Endothelial cell of umbilical vein (primary cell): ENCODE results near the gene RNF217. TPM values are rescaled to one million over a fixed set of nuclear protein-coding genes. Genes with fewer than 3 reads are reported as not detected.

Source experiments
- BruUV-seq: library from RNA; stranded (reverse); fragments of 400-500 nt; replicated peaks from 2 replicates; lab custom pipeline; 2021; lab: Mats Ljungman, UMichigan
- CTCF ChIA-PET: fragments of 300-600, 350-600 bp; sonication (Branson Sonifier 250); formaldehyde crosslinking; loops from one replicate; lab custom pipeline; 2021; ENCODE audit warnings: antibody characterized with exemption, inconsistent platforms; lab: Charles Lee
- POLR2A ChIA-PET: fragments of 300-600, 350-600 bp; sonication (Branson Sonifier 250); formaldehyde crosslinking; loops from one replicate; lab custom pipeline; 2021; ENCODE audit warnings: antibody characterized with exemption, inconsistent platforms; lab: Charles Lee
- DNase-seq: peaks from one replicate; pipeline ENCODE4 v3.0.0-alpha.2; 2011; ENCODE audit warnings: low read depth, low spot score
- FAIRE-seq: peaks from 2 replicates; lab custom pipeline; 2011; peaks lifted over from hg19 to GRCh38; lab: Jason Lieb, UNC
- H2AFZ ChIP-seq: 2 replicates; pipeline ENCODE4 v1.6.0; 2012; ENCODE audit warnings: low read depth, low read length, control low read depth, inconsistent platforms
- H3K27ac ChIP-seq: 2 replicates; pipeline ENCODE4 v1.5.1; 2011; ENCODE audit warnings: low read depth, mild to moderate bottlenecking, control low read depth, low read length, moderate library complexity; ENCODE audit not compliant: insufficient read depth
- H3K27me3 ChIP-seq, 2 experiments: 2 replicates each; pipeline versions ENCODE4 v1.6.0 to v1.6.1; 2011; ENCODE audit warnings: low read length in 2 of 2, mixed read lengths in 1 of 2; ENCODE audit not compliant: control insufficient read depth in 2 of 2, insufficient read depth in 2 of 2
- H3K36me3 ChIP-seq, 2 experiments: 2 replicates in 1 of 2; 3 replicates in 1 of 2; pipeline ENCODE4 v1.5.1; 2011; ENCODE audit warnings: low read length in 2 of 2, mild to moderate bottlenecking in 1 of 2, moderate library complexity in 1 of 2; ENCODE audit not compliant: control insufficient read depth in 2 of 2, insufficient read depth in 2 of 2; ENCODE audit errors: extremely low read depth in 1 of 2
- H3K4me1 ChIP-seq: 3 replicates; pipeline ENCODE4 v1.5.1; 2011; ENCODE audit warnings: mild to moderate bottlenecking, low read length; ENCODE audit not compliant: control insufficient read depth, insufficient read depth; ENCODE audit errors: extremely low read depth
- H3K4me2 ChIP-seq: 2 replicates; pipeline ENCODE4 v1.6.1; 2011; ENCODE audit warnings: low read length, control low read depth, mixed read lengths; ENCODE audit not compliant: insufficient read depth
- H3K4me3 ChIP-seq, 3 experiments: fragments of 200-600 bp in 1 of 3; sonication (generic), shearing (Covaris generic) in 1 of 3; replicated peaks in 1 of 3; 2 replicates each; pipeline ENCODE4 v1.5.1; 2011 to 2016; ENCODE audit warnings: control low read depth in 3 of 3, low read length in 3 of 3, mild to moderate bottlenecking in 2 of 3, inconsistent platforms in 1 of 3, low read depth in 1 of 3, moderate library complexity in 1 of 3; ENCODE audit not compliant: insufficient read depth in 1 of 3
- H3K79me2 ChIP-seq: 2 replicates; pipeline ENCODE4 v1.6.0; 2012; ENCODE audit warnings: low read length, inconsistent platforms; ENCODE audit not compliant: control insufficient read depth, insufficient read depth
- H3K9ac ChIP-seq: replicated peaks from 2 replicates; pipeline ENCODE3; 2011; ENCODE audit warnings: low read length, control low read depth; ENCODE audit not compliant: insufficient read depth; ENCODE audit errors: extremely low read depth
- H3K9me1 ChIP-seq: replicated peaks from 3 replicates; pipeline ENCODE4 v1.6.0; 2011; ENCODE audit warnings: mild to moderate bottlenecking, low read length; ENCODE audit not compliant: control insufficient read depth, insufficient read depth; ENCODE audit errors: extremely low read depth
- H3K9me3 ChIP-seq: replicated peaks from 2 replicates; pipeline ENCODE4 v1.5.1; 2012; ENCODE audit warnings: low read length, inconsistent platforms; ENCODE audit not compliant: control insufficient read depth, insufficient read depth
- H4K20me1 ChIP-seq: replicated peaks from 2 replicates; pipeline ENCODE3; 2011; ENCODE audit warnings: mild to moderate bottlenecking, low read length; ENCODE audit not compliant: control insufficient read depth, insufficient read depth; ENCODE audit errors: extremely low read depth
- CTCF ChIP-seq, 2 donors: IDR thresholded peaks; 1 replicate in 1 of 2; 2 replicates in 1 of 2; pipeline ENCODE4 v1.5.1; 2011; ENCODE audit warnings: low read length in 2 of 2, mild to moderate bottlenecking in 2 of 2, moderate library complexity in 2 of 2, control low read depth in 1 of 2, inconsistent platforms in 1 of 2, low read depth in 1 of 2; ENCODE audit not compliant: insufficient read depth in 1 of 2; ENCODE audit errors: extremely low read depth in 1 of 2
- EZH2 ChIP-seq: IDR thresholded peaks from 2 replicates; pipeline ENCODE4 v1.6.1; 2012; ENCODE audit warnings: borderline replicate concordance, low read depth, mild to moderate bottlenecking, moderate library complexity, low read length, inconsistent platforms; ENCODE audit not compliant: severe bottlenecking
- FOS ChIP-seq: IDR thresholded peaks from 2 replicates; pipeline ENCODE4 v1.6.1; 2011; ENCODE audit warnings: mild to moderate bottlenecking, low read length, moderate library complexity, borderline replicate concordance; ENCODE audit not compliant: insufficient read depth
- GATA2 ChIP-seq: IDR thresholded peaks from 2 replicates; pipeline ENCODE4 v1.7.0; 2011; ENCODE audit warnings: low read depth, mild to moderate bottlenecking, moderate library complexity, mixed read lengths, low read length; ENCODE audit not compliant: insufficient read length, insufficient read depth
- JUN ChIP-seq: IDR thresholded peaks from 2 replicates; pipeline ENCODE4 v1.6.1; 2011; ENCODE audit warnings: borderline replicate concordance, low read depth; ENCODE audit not compliant: insufficient read length, insufficient read depth
- MAX ChIP-seq: IDR thresholded peaks from 2 replicates; pipeline ENCODE4 v1.6.1; 2011; ENCODE audit not compliant: insufficient read depth, insufficient read length
- MYC ChIP-seq: IDR thresholded peaks from one replicate; pipeline ENCODE4 v1.6.1; 2011; ENCODE audit warnings: mild to moderate bottlenecking, low read depth, low read length
- POLR2A ChIP-seq: IDR thresholded peaks from 2 replicates; pipeline ENCODE4 v1.6.1; 2012; ENCODE audit warnings: low read depth, mild to moderate bottlenecking, control low read depth, low read length
- POLR2AphosphoS5 ChIP-seq: IDR thresholded peaks from 2 replicates; pipeline ENCODE4 v1.6.1; 2012; ENCODE audit warnings: low read depth, mild to moderate bottlenecking, control low read depth, low read length, moderate library complexity; ENCODE audit not compliant: insufficient read depth
- dilution Hi-C: fragments of 300-500 bp; cut with MboI; formaldehyde crosslinking; loops from one replicate; pipeline ENCODE4 v1.15.0; 2019; ENCODE audit warnings: low sequenced_read_pairs; ENCODE audit not compliant: extremely low pct_ligation_motif_present
- intact Hi-C: fragments of 100-400 bp; cut with micrococcal nuclease; formaldehyde crosslinking; loops from one replicate; pipeline ENCODE4 v1.10.0; 2022
- polyA plus RNA-seq, 4 experiments: library from polyadenylated mRNA; depleted of rRNA in 3 of 4; stranded (reverse) in 3 of 4; unstranded in 1 of 4; fragments of >200 nt; gene quantifications; 2 replicates each; pipeline versions ENCODE4 v1.2.1 to v1.2.3, GENCODE V29; 2011 to 2012; ENCODE audit warnings: missing spikeins in 1 of 4
- total RNA-seq: library from RNA; stranded (reverse); gene quantifications from 2 replicates; pipeline ENCODE4 v1.2.3, GENCODE V29; 2021

Gene RNF217
- total and polyA plus RNA-seq, 2 donors (not counting 3 experiments of a cell fraction or from before 2014, with no cell fraction given) = 8.8 to 32.5 TPM

DNA sequence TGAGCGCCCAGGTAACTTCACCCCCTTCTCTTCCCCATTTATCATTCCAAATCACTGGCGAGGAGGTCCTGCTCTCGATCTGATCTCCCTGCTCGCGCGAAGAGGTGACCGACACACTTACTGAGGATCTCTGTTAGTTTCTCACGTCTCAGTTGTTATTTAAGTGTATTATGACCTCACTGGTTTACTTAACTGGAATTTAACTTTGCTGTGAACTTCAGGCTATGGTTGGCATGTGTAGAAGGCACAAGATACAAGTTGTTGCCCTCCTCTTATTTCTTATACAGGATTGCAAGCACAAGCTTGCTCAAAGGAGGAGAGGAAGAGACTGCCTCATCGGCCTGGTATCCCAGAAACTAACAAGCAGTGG is 1.2 kb downstream of the RNF217 start:
- dilution Hi-C loops (no loop called here), intact Hi-C loops (loop anchor here (1.0 to 2.0 kb wide), 2 partner anchors 151 to 337 kb away; partner anchors contain the start of gene HDDC2)
- Histone ChIP-seq H3K4me1 (peaks cover 50% of the 10 kb centered on the region), H3K27me3 (no peaks in the 10 kb centered on the region), H3K4me3 (peak overlapping the region; percentile 75 to 95 (median 93)), H3K4me2 (peak overlapping the region; percentile 91), H2AFZ (peak overlapping the region; percentile 53), H3K9me3 (no peaks in the 10 kb centered on the region), H3K9ac (peak overlapping the region; percentile 85), H3K79me2 (peaks cover 58% of the 10 kb centered on the region), H3K9me1 (no peaks in the 10 kb centered on the region), H4K20me1 (no peaks in the 10 kb centered on the region), H3K27ac (peak overlapping the region; percentile 69), H3K36me3 (no peaks in the 10 kb centered on the region)
- ChIA-PET CTCF (interaction anchor here (1.2 to 2.8 kb wide), 8 partner anchors 9 to 150 kb away, joined by 3 to 36 read pairs (median 4); no protein-coding TSS in a partner anchor), POLR2A (no interaction called here)
- no peak for FAIRE-seq
- TF ChIP-seq GATA2 = no peak
- no peak for TF ChIP-seq MYC
- no peak for TF ChIP-seq POLR2AphosphoS5
- no peak for TF ChIP-seq POLR2A
- TF ChIP-seq FOS = no peak
- no peak for TF ChIP-seq JUN
- TF ChIP-seq MAX = no peak
- no peak for TF ChIP-seq CTCF (IDR thresholded peaks at IDR 0.05; ENCODE audit: extremely low read depth in 1 of 2, insufficient read depth in 1 of 2, low read depth in 1 of 2, low read length in 2 of 2)
- TF ChIP-seq EZH2 = no peak
- DNase-seq = peak; percentile 75
- BruUV-seq = TSS peak; percentile 22
